ENCODE results near the gene COL24A1. TPM values are rescaled to one million over a fixed set of nuclear protein-coding genes. Genes with fewer than 3 reads are reported as not detected.

Gene COL24A1
- total and polyA plus RNA-seq, 2 of the 8 experiments (the other 6 are each of a cell fraction or from before 2014, with no cell fraction given): 0.23 to 1.1 TPM

- TF ChIP-seq CHD1 (IDR thresholded peaks at IDR 0.05; ENCODE audit: low read depth, low read length): no peak
- no peak for TF ChIP-seq E2F6 (IDR thresholded peaks at IDR 0.05)
- TF ChIP-seq KDM5A (IDR thresholded peaks at IDR 0.05; ENCODE audit: low read length): no peak
- no peak for TF ChIP-seq ZNF274 (IDR thresholded peaks at IDR 0.05; ENCODE audit: borderline replicate concordance, extremely low read depth, low read length)
Observed at GRCh38 chr1:86084998-86085397, 71.6 kb downstream of the COL24A1 start (continued).

Data from H1 (cell line).